ENCODE measurements around the gene NCF2. TPM values are rescaled to one million over a fixed set of nuclear protein-coding genes. Genes with fewer than 3 reads are reported as not detected.

Gene NCF2
- total RNA-seq, 1 experiment from 2014 or later, result not detected

DNA sequence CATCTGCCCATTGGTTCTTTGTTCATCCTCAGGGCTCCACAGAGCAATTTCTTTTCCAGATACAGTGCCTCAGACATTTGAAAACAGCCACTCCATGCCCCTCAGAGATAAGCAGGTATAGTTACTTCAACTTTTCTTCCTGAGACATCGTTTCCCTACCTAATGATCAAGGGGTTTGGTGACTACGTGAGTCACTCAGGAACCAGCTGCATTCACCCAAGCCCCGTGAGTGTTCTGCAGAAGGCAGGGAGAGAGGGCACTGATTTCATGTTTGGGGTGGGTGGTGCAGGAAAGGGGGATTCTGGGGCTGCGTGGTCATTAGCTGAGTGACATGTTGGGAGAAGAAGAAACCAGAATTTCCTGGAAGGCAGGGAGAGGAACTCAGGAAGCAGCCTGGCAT is 25.0 kb downstream of the NCF2 start:
- ChIA-PET CTCF (no interaction called here), POLR2A (ENCODE audit: low non-redundant PET) (no interaction called here)
- H3K36me3 ChIP-seq (ENCODE audit: insufficient read depth, low read length, poor library complexity, severe bottlenecking), result no peaks in the 10 kb centered on the region
- H3K27ac ChIP-seq (ENCODE audit: low read depth, low read length, poor library complexity, severe bottlenecking), result no peak overlapping the region
- H3K4me1 ChIP-seq (ENCODE audit: insufficient read depth, low read length, poor library complexity, severe bottlenecking), result no peaks in the 10 kb centered on the region
- no peaks in the 10 kb centered on the region for H3K9me3 ChIP-seq (ENCODE audit: low read depth, low read length, poor library complexity, severe bottlenecking)
- intact Hi-C loops (cut with micrococcal nuclease; ENCODE audit: unreplicated experiment), result no loop called here
- no peak for DNase-seq (ENCODE audit: low spot score)
- no peak for TF ChIP-seq EZH2 (IDR thresholded peaks at IDR 0.05; ENCODE audit: borderline replicate concordance, low read depth, low read length, poor library complexity, severe bottlenecking)
- TF ChIP-seq, protein P1, sequence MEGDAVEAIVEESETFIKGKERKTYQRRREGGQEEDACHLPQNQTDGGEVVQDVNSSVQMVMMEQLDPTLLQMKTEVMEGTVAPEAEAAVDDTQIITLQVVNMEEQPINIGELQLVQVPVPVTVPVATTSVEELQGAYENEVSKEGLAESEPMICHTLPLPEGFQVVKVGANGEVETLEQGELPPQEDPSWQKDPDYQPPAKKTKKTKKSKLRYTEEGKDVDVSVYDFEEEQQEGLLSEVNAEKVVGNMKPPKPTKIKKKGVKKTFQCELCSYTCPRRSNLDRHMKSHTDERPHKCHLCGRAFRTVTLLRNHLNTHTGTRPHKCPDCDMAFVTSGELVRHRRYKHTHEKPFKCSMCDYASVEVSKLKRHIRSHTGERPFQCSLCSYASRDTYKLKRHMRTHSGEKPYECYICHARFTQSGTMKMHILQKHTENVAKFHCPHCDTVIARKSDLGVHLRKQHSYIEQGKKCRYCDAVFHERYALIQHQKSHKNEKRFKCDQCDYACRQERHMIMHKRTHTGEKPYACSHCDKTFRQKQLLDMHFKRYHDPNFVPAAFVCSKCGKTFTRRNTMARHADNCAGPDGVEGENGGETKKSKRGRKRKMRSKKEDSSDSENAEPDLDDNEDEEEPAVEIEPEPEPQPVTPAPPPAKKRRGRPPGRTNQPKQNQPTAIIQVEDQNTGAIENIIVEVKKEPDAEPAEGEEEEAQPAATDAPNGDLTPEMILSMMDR (conservative IDR thresholded peaks at IDR 0.05; ENCODE audit: low read depth, low read length), result no peak
- H3K4me3 ChIP-seq (ENCODE audit: low read depth, low read length, poor library complexity, severe bottlenecking), result no peak overlapping the region
- BruUV-seq (replicated peaks), result no TSS peak
- no peaks in the 10 kb centered on the region for H3K27me3 ChIP-seq (replicated peaks; ENCODE audit: insufficient read depth, low read depth, low read length, poor library complexity)

GRCh38 chr1:183562701-183563100 is 27.6 kb downstream of the NCF2 start:
- Histone ChIP-seq H3K27me3 (replicated peaks; ENCODE audit: insufficient read depth, low read depth, low read length, poor library complexity) (no peaks in the 10 kb centered on the region), H3K9me3 (ENCODE audit: low read depth, low read length, poor library complexity, severe bottlenecking) (no peaks in the 10 kb centered on the region), H3K27ac (ENCODE audit: low read depth, low read length, poor library complexity, severe bottlenecking) (no peak overlapping the region), H3K36me3 (ENCODE audit: insufficient read depth, low read length, poor library complexity, severe bottlenecking) (no peaks in the 10 kb centered on the region), H3K4me3 (ENCODE audit: low read depth, low read length, poor library complexity, severe bottlenecking) (no peak overlapping the region), H3K4me1 (ENCODE audit: insufficient read depth, low read length, poor library complexity, severe bottlenecking) (no peaks in the 10 kb centered on the region)
- intact Hi-C loops (cut with micrococcal nuclease; ENCODE audit: unreplicated experiment), result no loop called here
- CTCF ChIA-PET, result no interaction called here
- TF ChIP-seq, protein P1 (conservative IDR thresholded peaks at IDR 0.05; ENCODE audit: low read depth, low read length), result no peak
- no peak for TF ChIP-seq EZH2 (IDR thresholded peaks at IDR 0.05; ENCODE audit: borderline replicate concordance, low read depth, low read length, poor library complexity, severe bottlenecking)
- no peak for DNase-seq (ENCODE audit: low spot score)
- POLR2A ChIA-PET (ENCODE audit: low non-redundant PET), result no interaction called here
- BruUV-seq (replicated peaks), result no TSS peak

DNA sequence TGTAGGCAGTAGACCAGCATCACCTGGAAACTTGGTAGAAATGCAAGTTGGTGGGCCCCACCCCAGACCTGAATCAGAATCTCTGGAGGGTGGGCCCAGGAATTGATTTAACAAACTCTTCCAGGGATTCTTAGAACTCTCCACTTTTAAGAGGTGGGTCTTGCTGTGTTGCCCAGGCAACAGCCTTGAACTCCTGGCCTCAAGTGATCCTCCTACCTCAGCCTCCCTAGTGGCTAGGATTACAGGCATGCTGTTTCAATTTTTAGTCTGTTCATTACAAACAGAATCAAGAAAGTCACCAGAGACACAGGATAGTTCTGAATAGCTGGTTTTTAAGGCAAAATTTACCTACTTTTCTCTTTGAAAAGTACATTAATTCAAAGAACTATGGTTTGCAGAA is 31.2 kb downstream of the NCF2 start:
- no TSS peak for BruUV-seq (replicated peaks)
- intact Hi-C loops (cut with micrococcal nuclease; ENCODE audit: unreplicated experiment), result no loop called here
- Histone ChIP-seq H3K36me3 (ENCODE audit: insufficient read depth, low read length, poor library complexity, severe bottlenecking) (peaks cover 3% of the 10 kb centered on the region), H3K27ac (ENCODE audit: low read depth, low read length, poor library complexity, severe bottlenecking) (no peak overlapping the region), H3K27me3 (replicated peaks; ENCODE audit: insufficient read depth, low read depth, low read length, poor library complexity) (no peaks in the 10 kb centered on the region), H3K4me3 (ENCODE audit: low read depth, low read length, poor library complexity, severe bottlenecking) (no peak overlapping the region), H3K4me1 (ENCODE audit: insufficient read depth, low read length, poor library complexity, severe bottlenecking) (no peaks in the 10 kb centered on the region), H3K9me3 (ENCODE audit: low read depth, low read length, poor library complexity, severe bottlenecking) (no peaks in the 10 kb centered on the region)
- ChIA-PET CTCF (no interaction called here), POLR2A (ENCODE audit: low non-redundant PET) (no interaction called here)
- no peak for DNase-seq (ENCODE audit: low spot score)
- TF ChIP-seq, protein P1 (conservative IDR thresholded peaks at IDR 0.05; ENCODE audit: low read depth, low read length), result no peak
- no peak for TF ChIP-seq EZH2 (IDR thresholded peaks at IDR 0.05; ENCODE audit: borderline replicate concordance, low read depth, low read length, poor library complexity, severe bottlenecking)

Data from A673 (cell line).